Loucy (cell line): Measurements from ENCODE around the gene ZC3H18.

Source experiments
- CTCF ChIP-seq: fragments of 200-600 bp; sonication (generic); conservative IDR thresholded peaks from 2 replicates; pipeline ENCODE4 v1.5.1; 2014; ENCODE audit warnings: mild to moderate bottlenecking, antibody characterized with exemption, low read length
- EZH2phosphoT487 ChIP-seq: fragments of 200-600 bp; IDR thresholded peaks from 2 replicates; pipeline ENCODE4 v1.6.1; 2018; ENCODE audit warnings: antibody characterized with exemption, mild to moderate bottlenecking, moderate library complexity, borderline replicate concordance

- TF ChIP-seq CTCF = no peak
- TF ChIP-seq EZH2phosphoT487 = no peak
These were observed 604 bp upstream of the ZC3H18 start for GRCh38 chr16:88569614-88569984.
